Embryonic facial prominence (tissue), 1 donor: ENCODE results near the gene CTNNBL1.

Experiments
- DNase-seq: peaks from one replicate; pipeline ENCODE4 v3.0.0-alpha.2; 2016; ENCODE audit errors: extremely low spot score

CTNNBL1 gene

DNA sequence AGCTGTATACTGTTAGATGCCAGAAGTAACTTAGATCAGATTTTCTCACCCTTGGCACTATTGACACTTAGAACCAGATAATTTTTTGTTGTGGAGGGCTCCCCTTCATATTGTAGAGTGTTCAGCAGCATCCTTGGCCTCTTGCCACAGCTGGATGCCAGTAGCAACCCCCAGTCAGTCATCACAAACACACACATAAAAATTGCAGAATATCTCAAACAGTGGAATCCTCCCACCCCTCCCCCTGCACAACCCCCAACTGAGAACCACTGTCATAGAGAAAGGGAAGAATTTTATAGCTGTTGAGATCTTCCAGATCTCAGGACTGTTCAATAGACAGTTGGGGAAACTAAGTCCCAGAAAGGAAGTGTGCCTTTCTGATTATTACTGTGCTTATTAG, 127.9 kb downstream of the CTNNBL1 start:
- no peak for DNase-seq

DNA sequence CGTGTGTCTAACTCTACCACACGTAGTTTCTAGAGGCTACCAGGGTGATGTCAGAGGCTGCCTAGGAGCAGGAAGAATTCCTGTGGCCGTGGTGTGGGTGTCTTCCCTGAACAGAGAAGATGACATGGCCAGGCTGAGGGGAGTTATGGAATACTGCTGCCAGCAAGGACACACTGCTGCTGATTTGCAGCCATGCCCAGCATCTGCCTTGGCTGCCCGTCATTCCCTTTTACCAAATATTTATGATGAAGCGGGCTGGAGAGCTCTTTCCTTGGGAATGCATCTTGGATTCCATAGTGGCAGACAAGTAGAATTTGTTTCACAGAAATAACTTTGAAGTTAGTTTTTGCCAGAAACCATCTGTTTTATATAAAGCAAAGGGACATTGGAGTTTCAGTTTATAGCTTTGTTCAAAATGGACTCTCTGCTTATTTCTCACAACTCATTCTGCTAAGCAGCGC, 128.3 kb downstream of the CTNNBL1 start:
- DNase-seq: peak; percentile 45

DNA sequence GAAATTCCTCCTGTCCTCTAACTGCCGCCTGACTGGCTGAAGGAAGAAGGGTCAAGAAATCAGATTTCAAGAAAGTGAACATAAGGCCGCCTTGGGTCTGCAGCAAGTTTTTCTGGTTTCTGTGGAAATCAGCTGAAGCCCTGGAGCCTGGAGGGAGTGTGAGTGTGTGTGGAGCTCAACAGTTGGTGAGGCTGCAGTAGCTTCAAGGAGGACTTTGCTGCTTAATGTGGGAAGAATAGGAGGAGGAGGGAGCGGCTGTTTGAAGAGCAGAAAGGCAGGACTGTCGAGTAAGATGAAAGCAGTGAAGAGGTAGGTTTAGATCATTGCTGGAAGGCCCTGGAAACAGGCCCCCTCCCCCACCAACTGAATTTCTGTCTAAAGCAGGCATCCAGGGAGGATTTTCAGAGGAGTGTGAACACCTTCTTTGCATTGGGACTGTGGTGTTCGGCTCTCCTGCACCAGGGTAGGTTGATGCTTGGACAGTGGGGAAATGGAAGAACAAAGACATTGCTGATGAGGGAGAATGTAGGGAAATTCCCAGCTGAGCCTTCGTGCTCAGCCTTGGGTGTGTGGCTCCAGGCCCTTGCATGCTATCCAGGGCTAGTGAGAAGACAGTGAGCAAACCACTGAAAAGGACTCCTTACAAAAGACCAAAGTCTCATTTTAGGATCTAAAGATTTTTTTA, 129.6 kb downstream of the CTNNBL1 start:
- DNase-seq: no peak

DNA sequence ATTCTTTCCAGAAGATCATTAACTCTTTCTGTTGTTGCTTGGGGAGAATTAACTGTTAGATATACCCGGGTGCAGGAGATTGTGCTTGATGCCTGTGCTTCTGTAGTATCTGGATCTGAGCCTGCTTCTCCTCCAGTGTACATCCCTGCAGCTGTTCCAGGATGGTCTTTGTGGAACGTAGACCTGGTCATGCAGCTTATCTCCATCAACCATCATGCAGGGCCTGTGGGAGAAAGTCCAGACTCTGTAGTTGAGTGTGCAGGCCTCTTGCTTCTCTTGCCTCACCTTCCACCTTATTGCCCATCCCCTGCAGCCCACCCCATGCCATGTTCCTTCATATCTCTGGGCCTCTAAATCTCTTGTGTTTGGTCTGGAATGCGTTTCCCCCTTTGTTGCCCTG, 133.8 kb downstream of the CTNNBL1 start:
- no peak for DNase-seq

DNA sequence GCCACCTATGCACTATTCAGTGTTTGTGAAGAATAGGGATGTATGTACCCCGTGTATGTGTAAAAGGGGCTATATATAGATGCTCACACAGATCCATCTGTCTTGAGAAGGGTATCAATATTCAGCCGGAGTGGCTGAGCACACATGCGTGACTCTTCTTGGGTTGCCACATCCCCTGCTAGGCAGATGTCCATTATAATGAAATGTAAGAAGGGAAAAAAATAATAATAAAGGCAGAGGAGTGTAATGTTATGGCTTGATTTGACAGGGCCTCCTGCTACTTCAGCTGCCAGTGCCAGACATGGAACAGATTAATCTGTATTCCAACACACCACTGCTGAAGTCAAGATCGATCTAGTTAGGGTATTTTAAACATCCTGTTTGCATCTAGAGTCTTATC, 134.9 kb downstream of the CTNNBL1 start:
- DNase-seq: no peak

DNA sequence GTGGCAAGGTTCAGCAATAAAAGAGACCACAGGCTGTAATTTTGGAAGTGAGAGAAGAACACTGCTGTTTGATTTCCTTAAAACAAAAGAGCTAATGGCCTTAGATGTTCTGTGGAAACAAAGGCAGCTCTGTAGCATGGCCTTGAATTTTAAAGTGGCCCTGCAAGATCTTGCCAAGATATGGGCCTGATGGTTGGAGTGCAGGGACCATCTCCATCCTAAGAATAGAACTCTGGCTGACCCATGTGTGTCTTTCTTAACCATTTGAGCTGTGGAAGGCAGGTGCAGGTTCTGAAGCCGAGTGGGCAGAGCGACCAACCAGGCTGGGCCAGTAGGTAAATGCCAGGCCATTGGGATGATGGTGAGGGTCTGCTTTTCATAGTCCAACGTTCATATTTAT, 135.3 kb downstream of the CTNNBL1 start:
- no peak for DNase-seq

DNA sequence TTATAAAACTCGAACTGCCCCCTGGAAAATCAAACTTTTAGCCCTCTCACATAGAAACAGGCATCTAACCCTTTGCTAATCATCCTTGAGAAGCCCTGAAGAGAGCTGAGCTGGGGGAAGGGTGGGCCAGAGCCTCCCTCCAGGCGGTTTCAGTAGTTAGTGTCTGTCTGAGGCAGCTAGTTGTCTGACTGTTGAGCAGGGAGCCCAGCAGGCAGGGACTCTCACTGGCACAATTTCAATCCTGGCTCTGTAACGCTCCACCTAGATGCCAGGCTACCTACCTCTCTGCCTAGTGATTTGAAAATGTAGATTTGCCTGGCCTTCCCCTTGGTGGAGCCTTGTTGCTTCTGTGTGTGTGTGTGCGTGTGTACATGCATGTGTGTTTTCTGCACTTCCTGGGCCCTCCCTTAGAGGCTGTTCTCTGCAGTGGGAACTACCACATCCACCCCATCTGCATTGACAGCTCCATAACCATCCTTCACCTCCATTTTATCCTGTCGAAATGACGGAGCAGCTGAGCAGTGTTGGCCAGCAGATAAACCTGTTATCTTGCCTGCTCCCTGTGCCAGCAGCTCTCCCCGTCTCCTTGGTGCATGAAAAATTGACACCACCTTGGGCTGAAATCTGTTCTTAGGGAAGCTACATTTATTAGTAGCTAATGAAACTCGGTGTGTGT, 139.5 kb downstream of the CTNNBL1 start:
- DNase-seq: no peak

DNA sequence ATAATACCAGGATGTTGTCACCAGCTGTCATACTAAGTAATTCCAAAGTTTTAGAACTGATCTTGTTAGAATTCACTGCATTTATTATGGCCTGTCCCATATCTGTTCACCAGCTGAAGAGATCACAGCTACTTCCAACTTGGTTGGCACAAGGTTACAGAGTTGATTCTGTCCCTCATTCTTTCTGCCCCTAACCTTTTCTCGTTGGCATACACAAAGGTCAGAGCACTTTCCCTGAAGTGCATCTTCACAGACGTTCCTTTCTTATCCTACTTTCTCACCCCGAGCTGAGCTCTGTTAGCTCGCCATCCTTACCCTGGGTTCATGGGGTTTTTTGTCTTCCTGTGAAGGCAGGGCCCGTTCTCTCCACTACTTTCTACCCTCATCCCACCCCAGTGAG, 143.1 kb downstream of the CTNNBL1 start:
- DNase-seq: no peak

- DNase-seq: no peak
Measured at GRCh38 chr20:37837924-37838323, 144.1 kb downstream of the CTNNBL1 start.

- DNase-seq: no peak
Measured at GRCh38 chr20:37838769-37839431, 145.1 kb downstream of the CTNNBL1 start.

DNA sequence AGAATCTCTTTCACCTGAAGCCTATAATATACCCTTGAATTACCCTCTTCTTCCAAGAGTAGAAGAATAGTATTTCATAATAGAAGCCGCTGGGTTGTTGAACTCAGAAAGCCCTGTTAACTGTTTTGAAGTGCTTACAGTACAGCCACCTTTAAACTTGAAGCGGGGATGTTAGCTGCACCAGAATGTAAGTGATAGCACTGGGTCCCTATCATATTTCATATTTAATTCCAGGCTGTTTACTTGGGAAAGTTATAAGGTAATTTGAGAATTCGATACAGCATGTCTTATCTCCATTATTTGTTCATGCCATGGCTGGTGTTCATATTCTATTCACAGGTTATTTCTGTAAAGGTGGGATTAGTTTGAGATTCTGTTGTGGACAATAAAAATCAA, 145.6 kb downstream of the CTNNBL1 start:
- no peak for DNase-seq

DNA sequence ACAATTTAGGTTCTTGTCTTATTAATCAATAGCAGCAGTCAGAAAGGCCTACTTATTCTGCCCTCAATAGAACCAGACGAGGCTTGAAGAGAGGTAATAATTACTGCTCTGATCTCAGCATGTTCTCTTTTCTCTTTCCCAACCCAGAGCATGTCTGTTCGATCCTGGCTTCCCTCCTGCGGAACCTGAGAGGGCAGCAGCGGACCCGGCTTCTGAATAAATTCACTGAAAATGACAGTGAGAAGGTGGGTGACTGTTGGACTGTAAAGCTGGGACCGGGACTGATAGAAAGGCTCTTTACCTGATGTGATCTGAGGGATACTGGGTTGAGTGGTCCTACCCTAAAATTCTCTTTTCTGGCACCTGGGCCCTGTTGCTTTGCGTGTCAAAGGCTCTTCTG, 146.1 kb downstream of the CTNNBL1 start:
- no peak for DNase-seq

- no peak for DNase-seq
Measured at GRCh38 chr20:37841389-37841788, 147.6 kb downstream of the CTNNBL1 start.

- DNase-seq: no peak
Measured at GRCh38 chr20:37841971-37842370, 148.1 kb downstream of the CTNNBL1 start.

GRCh38 chr20:37845241-37845681, 151.4 kb downstream of the CTNNBL1 start:
- no peak for DNase-seq

GRCh38 chr20:37845878-37846277, 152.0 kb downstream of the CTNNBL1 start:
- DNase-seq: no peak

DNA sequence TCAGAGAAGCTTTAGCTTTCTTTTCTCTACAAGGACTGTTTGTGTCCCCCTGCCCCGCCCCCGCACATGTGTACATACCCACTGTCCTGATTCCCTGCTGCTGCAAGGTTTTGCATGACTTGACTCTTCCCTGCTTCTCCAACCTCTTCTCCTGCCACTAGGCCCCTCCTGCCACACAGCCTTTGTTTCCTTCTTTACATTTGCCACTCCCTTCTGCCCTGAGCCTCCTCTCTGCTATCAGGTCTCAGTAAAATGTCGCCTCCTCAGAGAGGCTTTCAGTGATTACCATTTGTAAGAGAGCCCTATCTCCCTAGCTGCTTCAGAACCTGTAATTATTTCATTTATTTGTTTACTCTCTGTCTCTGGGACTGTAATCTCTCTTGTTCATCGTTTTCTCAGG, 152.7 kb downstream of the CTNNBL1 start:
- no peak for DNase-seq

DNA sequence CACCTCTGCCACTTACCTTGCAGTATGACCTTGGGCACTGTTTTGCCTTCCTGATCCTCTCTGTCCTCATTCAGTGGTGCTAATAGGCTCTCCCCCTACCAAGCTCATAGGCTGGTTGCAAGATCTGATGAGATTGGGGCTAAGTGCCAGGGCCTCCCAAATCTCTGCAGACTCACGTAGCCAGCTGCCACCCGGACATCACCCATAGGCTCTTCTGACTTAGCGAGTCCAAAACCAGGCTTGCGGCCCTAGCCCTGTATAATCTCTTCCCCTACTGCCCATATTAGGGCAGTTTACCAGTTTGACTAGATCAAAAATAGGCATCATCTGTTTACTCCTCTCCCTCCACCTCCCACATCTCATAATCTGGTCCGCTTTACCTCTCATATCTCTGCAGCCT, 154.9 kb downstream of the CTNNBL1 start:
- DNase-seq: no peak

GRCh38 chr20:37849156-37849555, 155.3 kb downstream of the CTNNBL1 start:
- no peak for DNase-seq

DNA sequence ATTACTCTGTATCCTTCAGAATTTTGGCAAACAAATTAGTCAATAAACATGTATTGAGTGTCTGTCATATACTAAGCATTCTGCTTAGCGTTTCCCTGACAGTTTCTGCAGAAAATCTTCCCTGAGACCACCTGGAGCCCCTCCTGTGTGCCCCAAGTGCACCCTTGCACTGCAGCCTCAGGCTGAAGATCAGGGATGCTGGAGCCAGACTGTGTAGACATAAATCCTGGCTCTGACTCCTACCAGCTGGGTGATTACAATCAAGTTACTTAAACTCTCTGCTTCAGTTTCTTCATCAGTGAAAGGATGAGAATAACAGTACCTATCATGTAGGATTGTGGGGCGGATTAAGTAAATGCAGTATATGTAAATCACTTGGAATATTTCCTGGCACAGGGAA, 155.7 kb downstream of the CTNNBL1 start:
- DNase-seq: no peak

DNA sequence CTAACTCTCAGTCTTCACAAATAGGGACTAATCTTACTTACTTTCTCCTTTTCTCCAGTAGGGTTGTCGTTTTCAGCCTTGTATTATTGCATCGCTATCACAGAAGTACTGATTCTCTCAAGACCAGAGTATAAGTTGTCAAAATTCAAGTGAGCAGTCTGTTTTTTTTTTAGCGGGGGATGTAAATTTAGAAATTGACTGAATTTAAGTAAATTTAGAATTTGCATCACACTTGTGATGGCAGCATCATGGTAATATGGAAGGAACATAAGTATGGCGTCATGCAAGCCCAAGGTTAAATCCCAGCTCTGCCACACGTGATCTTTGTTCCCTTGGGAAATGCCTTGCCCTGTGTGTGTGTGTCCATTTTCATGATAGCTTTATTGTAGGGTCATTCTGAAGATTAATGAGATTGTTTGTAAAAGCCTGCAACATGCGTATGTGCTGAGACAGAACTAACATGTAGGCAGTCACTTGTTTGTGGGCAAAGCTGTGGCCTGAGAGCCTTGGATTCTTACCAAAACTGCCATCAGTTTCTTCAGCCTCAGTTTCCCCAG, 156.3 kb downstream of the CTNNBL1 start:
- DNase-seq: no peak

- DNase-seq: no peak
Measured at GRCh38 chr20:37850724-37851355, 157.0 kb downstream of the CTNNBL1 start.
